A549 treated with Hydrocortisone at 1 μM for 4 hours (cell line): ENCODE results near the gene OSBPL8. TPM values are rescaled to one million over a fixed set of nuclear protein-coding genes. Genes with fewer than 3 reads are reported as not detected.

Experiments used
- total RNA-seq: library from RNA; stranded (reverse); fragments of 200-300 nt; extraction: Qiagen RNA extraction; gene quantifications from 5 replicates; pipeline ENCODE4 v1.2.3, GENCODE V29; 2022

Gene OSBPL8
- 10.0 to 21.8 TPM (median 18.9 TPM) in 5 replicates for total RNA-seq

GRCh38 chr12:76559400-76560085, at the start of gene OSBPL8:
OSBPL8 (minus strand) TSS chr12:76559771; CDS start chr12:76487551, 72,220 bp downstream.

GRCh38 chr12:76348079-76348901, 211.3 kb downstream of the OSBPL8 start, which contains the start of gene BBS10:
BBS10 (minus strand) TSS chr12:76348415; CDS start chr12:76348358, 57 bp downstream.

Other genes with a start within 250 kb of the OSBPL8 start
- gene BBS10, start 211.4 kb downstream of the OSBPL8 start, total RNA-seq: 4.3 to 7.2 TPM (median 5.2 TPM) in 5 replicates
- 8.2 to 17.3 TPM (median 10.7 TPM) in 5 replicates for gene ZDHHC17, start 204.3 kb upstream of the OSBPL8 start, total RNA-seq